HuH-7.5 (cell line): ENCODE measurements around the gene TARS3.

Experiments used
- DNase-seq: peaks from one replicate; pipeline ENCODE4 v3.0.0; 2011; ENCODE audit warnings: low spot score

The TARS3 gene

DNA sequence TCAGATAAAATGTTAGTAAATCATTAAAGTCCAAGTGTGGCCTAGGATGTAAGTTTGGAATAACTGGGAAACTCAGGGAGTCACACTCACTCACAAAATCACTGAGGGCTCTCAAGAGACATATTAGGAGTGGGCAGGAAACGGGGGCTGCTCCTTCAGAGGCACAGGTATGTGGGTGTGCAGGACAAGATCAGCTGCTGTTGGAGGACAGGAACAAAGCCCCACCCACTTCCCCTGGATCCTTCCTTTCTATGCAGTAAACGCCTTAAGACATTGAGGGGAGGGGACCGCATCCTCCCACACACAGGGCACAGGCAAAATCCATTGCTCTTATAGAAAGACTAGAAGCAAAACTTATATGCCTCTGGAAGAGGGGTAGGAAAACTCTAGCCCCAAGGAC lies 102.3 kb downstream of the TARS3 start:
- DNase-seq: no peak

DNA sequence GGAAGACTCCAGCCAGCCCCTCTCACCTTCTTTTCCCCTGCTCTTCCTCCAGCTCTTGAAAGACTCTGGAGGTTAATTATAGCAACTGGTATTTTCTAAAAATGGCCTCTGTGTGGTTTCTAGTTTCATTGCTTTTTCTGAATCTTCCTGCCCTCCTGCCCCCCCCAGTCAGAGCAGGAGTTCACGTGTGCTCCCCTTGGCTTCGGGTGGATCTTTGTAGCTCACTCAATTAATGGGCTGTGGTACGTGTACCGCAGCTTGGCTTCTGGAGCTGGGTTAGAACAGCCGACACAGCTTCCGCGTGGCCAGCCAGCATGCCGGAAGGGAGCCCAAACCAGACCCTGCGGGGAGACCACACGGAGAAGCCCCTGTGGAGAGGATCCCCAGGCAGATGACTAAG lies 103.6 kb downstream of the TARS3 start:
- DNase-seq: no peak

DNA sequence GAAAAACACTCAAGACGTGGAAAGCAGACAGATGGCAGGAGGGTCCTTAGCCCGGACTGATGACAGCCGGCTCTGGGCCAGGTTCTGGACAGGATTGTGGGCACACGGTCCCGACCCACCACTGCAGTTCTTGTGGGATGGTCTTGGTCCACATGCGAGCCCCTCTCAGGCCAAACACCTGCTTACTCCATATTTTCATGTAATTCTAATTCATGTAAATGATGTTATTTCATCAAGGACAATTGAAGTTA lies 104.7 kb downstream of the TARS3 start:
- DNase-seq: no peak

DNA sequence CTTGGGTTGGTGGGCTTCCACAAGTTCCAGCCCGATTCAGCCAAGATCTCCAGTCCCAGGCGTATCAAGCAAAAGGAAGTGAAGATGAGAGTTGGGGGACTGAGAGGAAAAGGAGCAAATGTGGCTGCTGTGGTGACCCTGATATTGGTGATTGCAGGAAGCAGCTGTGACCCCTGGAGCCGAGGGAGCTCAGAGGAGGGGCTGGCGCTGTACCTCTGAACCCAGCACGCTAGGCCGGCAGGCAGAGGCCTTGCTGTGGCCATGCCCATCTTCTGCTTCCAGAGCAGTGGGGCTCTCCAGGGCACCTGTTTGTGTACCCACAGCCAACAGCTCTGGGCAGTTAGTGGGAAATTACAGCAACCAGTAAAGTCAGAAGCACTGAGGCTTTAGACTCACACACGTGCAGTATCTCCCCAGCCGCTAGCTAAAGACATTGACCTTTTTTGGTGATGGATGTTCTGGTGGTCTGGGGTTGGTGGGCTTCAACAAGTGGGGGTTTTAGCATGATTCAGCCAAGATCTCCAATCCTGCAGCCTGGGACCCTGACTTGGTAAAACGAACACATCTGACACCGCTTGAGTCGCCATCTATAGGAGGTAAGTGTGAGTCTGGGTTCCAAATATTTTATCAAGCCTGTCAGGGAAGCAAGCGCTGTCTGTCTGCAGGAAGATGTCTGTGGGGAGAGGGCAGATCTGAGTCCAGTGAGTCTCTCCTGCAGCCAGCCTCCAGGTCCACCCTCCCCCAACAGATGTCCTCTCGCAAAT lies 105.2 kb downstream of the TARS3 start:
- DNase-seq: no peak

DNA sequence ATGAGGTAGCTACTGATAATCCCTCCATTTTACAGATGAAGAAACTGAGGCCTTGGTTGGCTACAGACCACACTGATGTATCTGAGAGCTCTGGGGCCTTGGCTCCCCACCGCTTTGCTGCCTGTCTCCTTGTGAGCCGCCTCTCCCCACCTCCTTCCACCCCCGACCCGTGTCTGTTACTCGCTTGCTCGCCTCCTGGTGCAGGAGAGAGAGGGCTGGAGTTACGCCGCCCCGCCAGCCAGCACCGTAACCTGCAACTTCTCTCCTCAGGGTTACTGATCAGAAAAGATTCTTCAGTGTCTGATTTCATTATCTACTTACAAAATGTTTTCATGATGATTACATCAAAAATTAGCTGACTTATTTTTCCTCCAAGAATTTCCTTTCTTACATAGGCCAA lies 106.2 kb downstream of the TARS3 start:
- no peak for DNase-seq

DNA sequence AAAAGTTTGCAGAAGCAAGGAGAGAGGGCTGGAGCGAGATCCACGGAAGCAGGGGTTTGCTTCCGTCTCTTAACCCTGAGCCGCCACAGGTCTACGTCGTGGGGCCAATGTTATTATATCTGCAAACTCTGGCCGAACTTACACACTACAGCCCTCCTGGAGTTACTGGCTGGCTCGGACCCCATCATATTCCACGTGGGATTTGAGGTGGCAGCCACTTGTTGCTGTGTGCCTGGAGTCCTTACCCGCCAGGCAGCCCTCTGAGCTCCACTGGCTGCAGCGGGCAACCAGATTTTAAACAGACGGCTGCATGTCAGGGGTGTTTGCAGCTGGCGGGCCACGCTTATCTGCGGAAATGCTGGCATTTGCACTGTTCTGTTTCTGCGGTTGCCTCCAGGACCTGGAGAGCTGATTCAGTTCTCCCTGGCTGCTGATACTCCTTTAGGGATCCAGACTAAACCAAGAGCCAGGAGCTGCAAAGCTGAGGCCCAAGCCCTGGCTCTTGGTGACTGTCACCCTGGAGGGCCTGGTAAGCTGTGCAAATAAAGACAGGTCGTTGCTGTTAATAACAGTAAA lies 106.8 kb downstream of the TARS3 start:
- no peak for DNase-seq

DNA sequence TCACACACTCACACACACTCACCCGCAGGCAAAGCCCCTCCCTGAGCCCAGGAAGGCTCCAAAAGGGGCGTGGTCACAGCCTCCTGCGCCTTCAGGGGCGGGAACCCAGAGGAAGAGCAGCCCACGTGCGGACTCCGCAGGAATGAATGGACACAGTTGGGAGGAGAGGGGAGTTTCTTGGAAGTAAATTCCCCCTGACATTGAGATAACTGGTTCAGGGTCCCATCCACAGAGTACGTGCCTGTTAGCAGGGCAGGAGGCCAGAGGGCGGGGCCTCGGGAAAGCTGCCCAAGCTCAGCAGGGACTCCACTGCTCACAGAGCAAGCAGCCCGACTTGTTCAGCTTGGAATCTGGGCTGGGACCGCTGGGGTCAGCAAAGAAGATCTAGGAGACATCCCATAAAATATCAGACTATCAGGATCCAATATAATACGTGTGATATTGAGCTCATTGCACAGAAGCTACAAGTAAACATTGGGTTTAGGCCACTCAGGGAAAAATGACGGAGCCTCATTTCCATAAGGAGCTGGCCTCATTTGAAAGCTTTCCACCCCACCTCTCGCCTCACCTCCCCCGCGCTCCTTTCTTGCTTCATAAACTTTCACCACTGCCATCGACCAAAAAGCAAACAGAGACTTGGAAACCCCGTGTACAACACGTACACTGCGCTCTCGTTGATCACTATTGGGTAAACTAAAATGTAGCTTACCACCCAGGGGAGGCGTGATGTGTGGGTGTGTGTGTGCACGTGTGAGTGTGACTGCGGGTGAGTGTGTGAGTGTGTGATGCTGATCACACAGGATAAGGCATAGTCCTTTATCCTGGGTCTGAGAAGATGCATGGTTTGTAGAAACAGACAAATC lies 108.1 kb downstream of the TARS3 start:
- peak; percentile 75 for DNase-seq

DNA sequence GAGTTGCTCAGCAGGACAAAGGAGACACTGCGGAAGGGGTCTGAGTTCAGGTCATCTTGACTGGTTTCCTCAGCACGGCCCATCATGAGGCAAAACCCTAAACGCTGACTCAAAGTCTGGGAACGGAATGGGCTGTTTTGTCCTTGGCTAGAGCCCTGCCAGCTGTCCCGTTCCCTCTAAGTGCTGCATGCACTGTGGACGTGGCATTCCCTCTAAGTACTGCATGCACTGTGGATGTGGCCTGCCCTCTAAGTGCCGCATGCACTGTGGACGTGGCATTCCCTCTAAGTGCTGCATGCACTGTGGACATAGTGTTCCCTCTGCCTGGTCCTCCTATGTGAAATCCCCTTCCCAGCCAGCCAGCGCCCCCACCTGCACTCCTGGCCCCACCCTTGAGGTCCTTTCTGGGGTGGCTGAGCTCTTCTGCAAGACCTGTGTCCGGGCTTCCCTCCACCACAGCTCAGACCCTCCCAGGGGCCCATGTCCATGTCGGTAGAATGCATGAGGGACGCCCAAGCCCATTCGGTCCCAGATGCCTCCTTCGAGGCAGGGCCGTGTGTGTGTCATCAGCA lies 108.8 kb downstream of the TARS3 start:
- DNase-seq: no peak

DNA sequence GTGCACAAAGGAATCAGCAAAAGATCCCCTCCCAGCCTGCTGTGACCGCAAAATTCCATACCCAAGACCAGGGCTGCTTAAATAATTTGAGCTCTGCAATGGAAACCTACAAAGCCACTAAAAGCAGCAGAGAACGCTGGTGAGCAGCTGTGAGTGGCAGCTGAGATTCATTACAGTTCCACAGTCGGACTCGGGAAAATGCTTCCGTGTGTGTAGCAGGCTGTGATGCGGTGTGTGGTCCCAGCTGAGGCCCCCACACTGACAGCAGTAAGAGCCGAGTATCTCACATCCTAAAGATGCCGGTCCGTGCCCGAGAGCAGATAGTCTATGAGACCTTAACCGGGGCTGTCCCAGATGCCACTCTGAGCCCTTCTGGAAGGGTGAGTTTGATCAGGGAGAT lies 109.5 kb downstream of the TARS3 start:
- no peak for DNase-seq

DNA sequence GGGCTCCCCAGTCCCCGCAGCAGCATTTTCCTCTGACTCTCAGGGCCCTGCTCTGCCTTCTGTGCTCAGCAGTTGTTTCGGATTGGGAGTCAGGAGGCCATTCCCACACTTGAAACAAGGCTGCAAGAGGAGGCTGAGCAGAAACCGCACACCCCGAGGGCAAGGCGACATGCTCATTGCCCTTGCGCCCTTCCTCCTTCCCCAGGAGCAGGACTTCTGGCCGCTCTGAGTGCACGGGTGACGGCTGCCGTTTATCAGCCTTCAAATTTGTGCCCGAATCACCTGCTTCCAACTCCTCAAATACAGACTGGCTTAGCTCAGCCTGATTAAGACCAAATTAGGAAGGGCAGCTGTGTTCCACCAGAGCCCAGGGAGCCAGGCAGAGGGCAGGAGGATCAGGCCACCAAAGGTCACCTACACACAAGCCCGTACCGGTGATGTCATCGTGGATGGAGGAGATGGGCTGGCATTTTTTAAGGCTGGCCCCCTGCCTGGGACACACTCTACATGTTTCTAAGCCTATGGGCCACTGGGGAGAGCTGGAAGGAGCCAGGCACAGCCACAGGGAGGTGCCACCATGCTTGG lies 110.2 kb downstream of the TARS3 start:
- DNase-seq: no peak

DNA sequence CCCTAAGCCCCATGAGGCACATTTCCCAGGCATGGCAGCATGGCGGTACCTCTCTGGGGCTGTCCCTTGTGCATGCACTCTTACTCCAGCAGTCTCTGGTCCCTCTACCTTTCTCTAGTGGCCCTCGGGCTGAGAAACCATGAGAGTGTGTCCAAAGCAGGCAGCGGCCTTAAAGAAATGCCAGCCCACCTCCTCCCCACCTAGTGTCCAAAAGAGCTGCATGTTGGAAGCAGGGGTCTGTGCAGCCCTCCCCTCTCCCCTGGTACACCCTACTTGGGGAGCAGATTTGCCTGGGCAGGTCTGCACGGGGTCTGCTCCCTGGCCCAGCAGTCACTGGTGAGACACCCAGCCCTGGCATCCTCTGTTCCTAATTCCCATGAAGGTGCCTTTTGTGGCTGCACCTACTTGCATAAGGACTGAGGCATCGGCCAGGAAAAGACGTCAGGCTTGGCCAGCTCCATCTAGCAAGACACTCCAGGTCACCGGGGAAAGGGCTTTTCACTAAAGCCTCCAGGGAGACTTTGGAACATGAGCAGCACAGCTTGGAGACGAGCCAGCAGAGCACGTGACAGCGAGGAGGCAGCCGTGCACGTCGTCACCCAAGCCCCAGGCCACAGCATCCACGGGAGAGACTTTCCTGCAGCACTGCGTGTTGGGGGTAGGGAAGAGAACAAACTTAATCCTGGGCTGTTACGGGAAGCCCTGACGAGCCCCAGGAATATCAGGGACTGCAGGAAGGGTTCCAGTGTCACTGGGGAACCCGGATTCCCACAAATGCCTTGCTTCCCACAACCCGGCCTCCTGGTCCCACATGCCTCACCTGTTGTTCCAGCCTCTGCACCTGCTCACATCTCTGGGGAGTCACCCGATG lies 110.9 kb downstream of the TARS3 start:
- no peak for DNase-seq

DNA sequence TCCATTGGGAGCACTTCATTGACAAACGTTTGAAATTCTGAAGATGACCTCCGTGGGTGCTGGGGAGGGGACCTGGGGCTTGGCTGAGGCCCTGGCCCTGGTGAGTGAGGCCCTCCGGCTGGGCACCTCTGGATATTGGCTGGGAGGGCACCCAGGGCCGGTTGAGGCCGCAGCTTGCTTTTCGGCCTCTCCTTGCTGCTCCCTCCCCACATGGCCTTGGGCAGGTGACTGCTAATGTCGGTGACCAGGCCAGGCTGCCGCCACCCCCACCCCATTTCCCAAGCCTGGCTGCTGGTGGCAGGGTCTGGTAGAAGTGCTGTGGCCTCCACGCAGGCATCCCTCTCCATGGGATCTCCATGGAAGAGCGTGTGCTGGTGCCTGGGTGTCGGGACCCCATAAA lies 111.6 kb downstream of the TARS3 start:
- DNase-seq: no peak

DNA sequence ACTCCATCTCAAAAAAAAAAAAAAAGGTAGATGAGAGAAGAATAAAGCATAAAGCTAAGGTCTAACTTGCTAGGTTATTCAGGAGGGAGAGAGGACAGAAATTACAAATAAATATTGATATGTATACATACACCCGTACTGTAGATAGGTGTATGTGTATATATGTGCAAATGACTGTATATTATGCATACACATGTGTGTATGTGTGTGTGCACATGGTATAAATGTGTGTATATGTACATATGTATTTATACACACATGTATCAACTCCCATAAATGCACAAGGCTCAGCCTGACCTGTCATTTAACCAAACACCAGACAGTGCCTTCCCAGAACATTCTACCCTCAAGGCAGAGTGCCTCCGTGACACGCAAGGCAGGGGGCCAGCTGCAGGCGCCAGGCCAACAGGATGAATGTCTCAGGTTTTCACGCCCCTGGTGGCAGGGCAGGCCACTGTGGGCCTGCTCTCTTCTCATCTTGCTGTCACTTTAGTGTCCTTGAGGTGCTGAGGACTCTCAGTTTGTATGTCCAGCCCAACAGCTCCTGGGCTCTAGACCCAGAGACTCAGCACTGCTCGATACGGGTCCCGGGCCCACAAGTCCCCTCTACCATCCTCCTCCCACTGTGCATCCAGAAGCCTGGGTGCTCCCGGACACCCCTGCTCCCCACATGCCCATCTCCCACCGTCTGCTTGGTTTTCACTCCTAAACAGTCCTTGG lies 112.5 kb downstream of the TARS3 start:
- DNase-seq: no peak

DNA sequence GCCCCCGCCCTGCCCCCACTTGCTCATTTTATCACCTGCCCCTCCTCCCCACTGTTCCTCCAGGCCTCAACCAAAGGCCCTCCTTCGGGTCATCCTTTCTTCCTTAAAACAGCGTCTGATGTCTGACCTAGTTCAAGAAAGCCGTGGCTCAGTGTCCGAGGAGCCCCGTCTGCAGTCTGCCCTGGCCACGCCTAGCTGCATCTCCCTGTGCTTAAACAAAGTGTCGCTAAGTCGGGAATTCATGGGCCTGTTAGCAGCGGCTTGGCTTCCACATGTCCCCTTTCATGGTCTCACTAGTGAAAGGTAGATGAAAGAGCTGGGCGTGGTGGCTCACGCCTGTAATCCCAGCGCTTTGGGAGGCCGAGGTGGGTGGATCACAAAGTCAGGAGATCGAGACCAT lies 113.3 kb downstream of the TARS3 start:
- DNase-seq: no peak

DNA sequence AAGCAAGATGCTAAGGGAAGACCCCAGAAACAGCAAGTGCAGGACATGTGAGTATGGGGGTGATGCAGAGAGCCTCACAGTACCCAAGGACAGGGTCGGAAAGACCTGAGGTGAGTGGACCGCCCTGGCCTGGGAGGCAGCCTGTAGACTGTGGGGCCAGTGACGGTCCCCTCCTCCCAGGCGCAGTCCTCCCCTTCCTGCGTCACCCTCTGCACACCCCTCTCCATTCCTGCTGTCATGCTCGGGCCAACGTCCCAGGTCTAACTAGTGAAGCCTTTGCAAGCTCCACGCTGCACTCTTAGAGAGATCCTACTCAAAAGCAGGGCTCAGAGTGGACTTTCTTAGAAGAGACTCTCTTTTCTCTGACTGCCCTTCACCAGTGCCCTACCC lies 113.7 kb downstream of the TARS3 start:
- no peak for DNase-seq

DNA sequence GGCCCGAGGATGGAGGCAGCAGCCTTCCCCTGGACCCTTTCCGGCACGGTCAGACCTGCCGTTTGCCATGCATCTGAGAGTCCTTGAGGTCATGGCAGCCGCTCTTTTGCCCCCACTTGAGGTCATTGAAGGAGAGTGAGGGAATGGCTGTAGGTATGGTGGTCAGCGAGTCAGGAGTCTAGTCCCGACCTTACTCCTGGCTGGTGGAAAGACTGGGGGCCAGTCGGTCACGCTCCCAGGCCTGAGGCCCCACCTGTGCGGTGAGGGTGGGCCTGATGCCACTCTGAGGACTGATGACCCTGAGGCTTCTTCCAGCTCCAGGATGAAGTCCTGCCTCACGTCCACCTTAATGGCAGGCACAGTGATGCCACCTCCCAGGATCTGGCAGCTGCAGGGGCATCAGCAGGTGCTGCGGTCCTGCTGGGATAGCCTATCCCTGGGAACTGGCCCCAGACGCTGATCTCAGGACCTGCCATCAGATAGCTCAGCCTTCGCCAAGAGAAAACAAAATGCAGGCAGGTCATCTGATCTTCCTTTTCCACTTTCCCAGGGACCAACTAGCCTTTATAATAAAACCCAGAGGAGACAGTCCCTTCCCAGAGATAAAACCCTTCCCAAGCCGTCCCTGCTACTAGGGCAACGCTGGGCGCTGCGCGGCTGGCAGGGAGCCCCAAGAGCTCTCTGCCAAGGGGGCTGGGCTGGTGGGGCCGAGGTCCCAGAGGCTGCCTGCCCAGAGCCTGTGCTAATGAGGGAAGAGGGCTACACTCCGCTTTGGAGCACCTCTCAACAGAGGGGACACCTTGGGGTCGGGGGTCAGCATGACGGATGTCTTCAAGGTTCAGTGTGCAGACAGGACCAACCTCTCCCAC lies 114.3 kb downstream of the TARS3 start:
- DNase-seq: no peak

DNA sequence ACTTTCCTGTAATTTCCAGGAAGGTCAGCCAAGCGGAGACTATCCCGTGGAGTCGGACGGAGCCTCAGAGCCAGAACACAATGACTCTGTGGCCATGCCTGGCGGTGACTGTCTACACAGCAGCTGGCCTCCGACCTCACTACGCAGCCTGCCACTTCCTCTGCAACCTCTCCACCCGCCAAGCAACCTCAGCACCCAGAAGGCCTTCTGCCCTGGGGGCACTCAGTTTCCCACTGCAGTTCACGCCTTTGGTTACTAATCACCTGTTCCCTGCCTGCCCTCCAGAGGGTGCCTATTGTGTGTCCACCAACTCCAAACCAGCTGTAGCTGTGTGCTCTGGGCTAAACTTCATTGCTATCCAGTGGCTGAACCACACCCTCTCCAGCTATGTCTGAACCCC lies 116.1 kb downstream of the TARS3 start:
- no peak for DNase-seq

DNA sequence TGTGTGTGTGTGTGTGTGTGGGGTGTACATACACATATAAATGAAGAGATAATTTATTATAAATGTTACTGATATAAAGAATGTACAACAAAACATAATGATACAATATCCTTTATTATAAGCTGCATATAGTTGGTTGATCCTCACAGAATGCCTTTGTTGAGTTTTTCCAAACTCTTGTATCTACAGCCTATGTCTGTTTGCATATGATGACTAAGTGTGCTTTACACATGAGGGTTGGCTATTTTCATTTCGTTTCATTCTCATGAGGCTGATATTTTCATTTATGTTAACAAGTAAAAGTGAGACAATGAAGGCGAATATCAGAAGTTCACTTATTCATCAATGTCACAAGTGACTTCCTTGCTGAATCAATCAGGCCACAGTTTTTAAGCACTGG lies 117.2 kb downstream of the TARS3 start:
- DNase-seq: no peak

DNA sequence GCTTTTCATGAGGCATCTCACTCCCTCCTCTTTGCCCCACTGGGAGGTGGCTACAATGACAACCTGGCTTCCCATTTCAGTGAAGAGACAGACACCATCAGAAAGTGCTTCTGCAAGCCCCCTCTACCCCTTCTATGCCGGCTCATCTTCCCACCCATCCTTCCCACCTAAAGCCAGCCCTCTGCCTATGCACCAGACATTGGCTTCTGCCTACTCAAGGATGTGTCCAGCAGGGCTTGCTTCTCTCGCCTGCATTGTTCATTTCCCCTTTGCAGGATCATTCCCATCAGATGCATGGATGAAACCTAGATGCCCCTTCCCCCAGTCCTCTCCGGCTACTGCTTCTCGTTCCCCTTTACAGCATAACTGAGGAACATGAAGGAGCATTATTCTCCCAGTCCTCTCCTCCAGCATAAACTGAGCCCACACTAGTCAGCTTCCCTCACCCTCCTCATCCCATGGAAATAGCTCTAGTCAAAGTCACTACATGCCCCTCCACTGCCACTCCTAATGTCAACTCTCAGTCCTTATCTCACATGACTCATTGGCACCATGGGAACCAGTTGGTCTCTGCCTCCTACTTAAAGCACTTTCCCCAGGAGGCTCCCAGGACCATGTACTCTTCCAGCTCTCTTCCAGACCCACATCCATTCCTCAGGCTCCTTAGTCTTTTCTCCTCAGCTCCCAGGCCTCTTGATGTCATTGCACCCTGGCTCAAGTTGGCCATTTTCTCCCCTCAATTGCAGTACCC lies 120.0 kb downstream of the TARS3 start:
- DNase-seq: no peak
